Measurements from ENCODE around the gene PRPF4. TPM values are rescaled to one million over a fixed set of nuclear protein-coding genes. Genes with fewer than 3 reads are reported as not detected.
A peak's percentile ranks its signal among the peaks of the same experiment; 100 is the strongest.

Gene PRPF4
- total and polyA plus RNA-seq, 8 donors, result 3.2 to 25.0 (median 9.9) TPM

GRCh38 chr9:113269871-113270270, 5.6 kb upstream of the PRPF4 start:
- DNase-seq, result no peak
- no peak for TF ChIP-seq CTCF (IDR thresholded peaks at IDR 0.05)
- no peak for TF ChIP-seq POLR2AphosphoS5 (IDR thresholded peaks at IDR 0.05)
- TF ChIP-seq POLR2A (IDR thresholded peaks at IDR 0.05), result no peak
- Histone ChIP-seq H3K27me3 (no peaks in the 10 kb centered on the region), H3K4me1 (peaks cover 0 to 19% (median 9%) of the 10 kb centered on the region in 4 donors), H3K36me3 (peaks cover 35 to 80% (median 76%) of the 10 kb centered on the region in 4 donors), H3K4me3 (no peak overlapping the region), H3K9me3 (no peaks in the 10 kb centered on the region), H3K27ac (no peak overlapping the region)
- intact Hi-C loops (cut with DNase I; ENCODE audit: low total_unique reads), result loop anchor here (10.0 kb wide), 1 partner anchor 385 kb away; no protein-coding TSS in a partner anchor
- 61 to 75% (median 69%) methylated on average over 2 of the region's 2 CpGs for WGBS, 5 donors

GRCh38 chr9:113274474-113275156, 843 bp upstream of the PRPF4 start:
- WGBS, 5 donors, result 0 to 1% (median 1%) methylated on average over 15 of the region's 15 CpGs

GRCh38 chr9:113278840-113279239, 3.4 kb downstream of the PRPF4 start:
- no peak for TF ChIP-seq POLR2AphosphoS5 (IDR thresholded peaks at IDR 0.05)
- TF ChIP-seq CTCF (IDR thresholded peaks at IDR 0.05), result no peak
- no peak for TF ChIP-seq POLR2A (IDR thresholded peaks at IDR 0.05)
- TF ChIP-seq EP300 (IDR thresholded peaks at IDR 0.05), result no peak
- peaks cover 9 to 35% (median 27%) of the 10 kb centered on the region in 4 donors for H3K4me1 ChIP-seq
- 72 to 84% (median 76%) methylated on average over 4 of the region's 4 CpGs for WGBS, 5 donors
- H3K27ac ChIP-seq, result no peak overlapping the region
- intact Hi-C loops (cut with DNase I; ENCODE audit: low total_unique reads), result loop anchor here (10.0 kb wide), 1 partner anchor 376 kb away; no protein-coding TSS in a partner anchor
- H3K9me3 ChIP-seq, result no peaks in the 10 kb centered on the region
- no peak for DNase-seq
- peaks cover 43 to 72% (median 70%) of the 10 kb centered on the region in 4 donors for H3K36me3 ChIP-seq
- no peak overlapping the region for H3K4me3 ChIP-seq
- no peaks in the 10 kb centered on the region for H3K27me3 ChIP-seq

More at GRCh38 chr9:113274474-113275156, 843 bp upstream of the PRPF4 start:
- Histone ChIP-seq H3K27me3 (no peaks in the 10 kb centered on the region), H3K36me3 (peaks cover 33 to 68% (median 64%) of the 10 kb centered on the region in 4 donors), H3K27ac (peak overlapping the region; percentile 90 to 97 (median 96)), H3K9me3 (no peaks in the 10 kb centered on the region), H3K4me3 (peak overlapping the region; percentile 58 to 84 (median 79)), H3K4me1 (peaks cover 9 to 45% (median 30%) of the 10 kb centered on the region in 4 donors)
- TF ChIP-seq POLR2AphosphoS5 (IDR thresholded peaks at IDR 0.05) (no peak), CTCF (IDR thresholded peaks at IDR 0.05) (peak in 5 of 7 experiments; percentile 44 to 80 (median 62))
- intact Hi-C loops (cut with DNase I; ENCODE audit: low total_unique reads), result loop anchor here (10.0 kb wide), 1 partner anchor 380 kb away; no protein-coding TSS in a partner anchor
- peak in 1 of 2 donors; percentile 85 for DNase-seq

- WGBS, 5 donors, result 94 to 99% (median 97%) methylated on average over 4 of the region's 4 CpGs
- peaks cover 62 to 97% (median 95%) of the 10 kb centered on the region in 4 donors for H3K36me3 ChIP-seq
- intact Hi-C loops (cut with DNase I; ENCODE audit: low total_unique reads), result no loop called here
- no peaks in the 10 kb centered on the region for H3K9me3 ChIP-seq
- H3K4me1 ChIP-seq, result peaks cover 6 to 20% (median 15%) of the 10 kb centered on the region in 4 donors
- no peaks in the 10 kb centered on the region for H3K27me3 ChIP-seq
- no peak for DNase-seq
- no peak overlapping the region for H3K4me3 ChIP-seq
- TF ChIP-seq POLR2A (IDR thresholded peaks at IDR 0.05) (no peak), EP300 (IDR thresholded peaks at IDR 0.05) (no peak), POLR2AphosphoS5 (IDR thresholded peaks at IDR 0.05) (no peak), CTCF (IDR thresholded peaks at IDR 0.05) (no peak)
- H3K27ac ChIP-seq, result no peak overlapping the region
Measured at GRCh38 chr9:113281356-113281755, 5.9 kb downstream of the PRPF4 start.

Measured in stomach (tissue), 9 donors.